GM21360 (cell line): ENCODE data around the gene PTPRD.

ENCODE experiments used
- ATAC-seq: cut with Tn5 transposase; IDR thresholded peaks from one replicate; pipeline ENCODE4 v1.9.1; 2021; ENCODE audit warnings: mild to moderate bottlenecking, moderate library complexity; ENCODE audit not compliant: unreplicated experiment

PTPRD gene

DNA sequence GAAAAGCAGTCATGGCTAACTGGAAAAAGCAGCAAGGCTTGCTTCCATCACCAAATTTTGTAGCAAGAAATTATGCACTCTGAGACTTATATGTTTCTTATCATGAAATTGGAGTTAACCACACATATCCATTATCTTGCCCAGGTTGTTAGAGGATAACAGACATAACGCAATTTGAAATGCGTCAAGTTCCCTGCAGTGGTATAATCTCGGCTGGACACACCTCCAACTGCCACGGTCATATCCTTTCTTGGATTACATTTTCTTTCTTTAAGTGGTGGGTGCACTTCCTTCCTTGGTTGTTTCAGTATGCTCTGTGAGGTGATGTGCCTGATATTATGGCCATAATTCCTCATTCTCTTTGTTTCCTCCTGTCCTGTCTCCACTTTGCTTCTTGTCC lies 2118.2 kb downstream of the PTPRD start:
- no peak for ATAC-seq

DNA sequence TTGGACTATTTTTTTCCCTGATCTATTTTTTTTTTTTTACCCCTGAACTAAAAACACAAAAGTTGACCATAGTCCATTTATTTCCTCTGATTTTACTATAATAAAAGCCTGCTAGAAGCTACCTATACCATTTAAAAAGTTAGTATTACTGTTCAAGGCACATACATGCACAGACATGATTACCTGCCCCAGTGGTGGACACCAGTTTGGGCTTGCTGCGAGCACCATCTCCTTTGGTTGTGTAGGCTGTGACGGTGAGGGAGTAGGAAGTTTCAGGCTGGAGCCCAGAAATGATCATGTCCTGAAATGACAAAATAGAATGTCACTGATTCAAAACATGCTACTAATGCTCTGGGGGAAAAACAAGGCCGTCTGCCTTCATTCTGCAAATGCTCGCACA lies 2120.1 kb downstream of the PTPRD start:
- ATAC-seq = no peak

DNA sequence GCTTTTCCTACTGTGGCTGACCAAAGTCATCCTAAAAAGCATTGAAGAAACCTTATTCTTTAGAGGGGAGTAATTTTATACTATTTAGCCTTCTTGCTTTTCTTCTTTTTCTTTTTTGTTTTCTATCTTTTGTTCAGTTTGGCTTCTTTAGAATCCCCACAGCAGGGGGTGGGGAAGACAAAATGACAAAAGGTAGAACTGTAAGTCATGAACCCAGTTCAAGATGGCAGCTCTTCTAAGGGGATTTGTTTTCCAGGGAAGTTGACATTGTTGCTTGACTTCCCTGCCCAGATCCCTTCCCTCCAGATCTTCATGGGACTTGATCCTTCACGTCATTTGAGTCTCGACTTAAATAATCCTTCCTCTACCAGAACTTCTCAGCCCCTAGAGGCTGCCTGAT lies 2120.8 kb downstream of the PTPRD start:
- no peak for ATAC-seq

DNA sequence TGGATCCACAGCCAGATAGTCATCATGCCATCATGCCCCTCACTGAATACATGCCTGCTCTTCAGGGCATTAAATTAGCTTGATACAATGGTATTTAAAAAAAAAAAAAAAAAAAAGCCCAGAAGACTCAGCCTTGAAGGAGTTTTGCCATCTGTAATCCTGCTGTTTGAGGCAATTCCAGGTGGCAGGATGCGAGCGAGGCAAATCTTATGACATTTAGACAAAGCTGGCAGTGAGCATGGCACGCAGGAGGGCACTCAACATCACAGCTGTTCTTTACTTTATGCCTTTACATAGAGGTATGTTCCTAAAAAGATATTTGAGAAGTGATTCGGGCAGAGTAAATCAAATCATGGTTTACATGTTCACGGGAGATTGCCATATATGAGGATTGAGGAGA lies 2121.2 kb downstream of the PTPRD start:
- ATAC-seq = no peak

DNA sequence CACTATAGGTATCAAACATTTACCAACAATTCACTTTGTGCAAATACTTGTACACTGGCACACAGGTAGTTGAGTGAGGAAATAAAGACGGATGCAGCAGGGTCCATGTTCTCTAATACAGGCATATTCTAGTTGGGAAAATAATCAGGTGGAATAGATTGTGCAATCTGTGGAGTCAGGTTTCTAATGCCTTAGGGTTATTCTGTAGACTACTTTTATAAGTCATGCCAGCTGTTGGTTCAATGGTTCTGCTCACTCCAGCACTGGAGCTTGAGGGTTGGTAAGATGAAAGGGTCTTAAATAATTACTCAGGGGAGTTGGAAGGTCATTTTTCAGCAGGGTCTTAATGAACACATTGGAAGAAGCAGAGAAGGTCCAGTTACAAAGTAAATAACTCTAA lies 2123.0 kb downstream of the PTPRD start:
- ATAC-seq = no peak

DNA sequence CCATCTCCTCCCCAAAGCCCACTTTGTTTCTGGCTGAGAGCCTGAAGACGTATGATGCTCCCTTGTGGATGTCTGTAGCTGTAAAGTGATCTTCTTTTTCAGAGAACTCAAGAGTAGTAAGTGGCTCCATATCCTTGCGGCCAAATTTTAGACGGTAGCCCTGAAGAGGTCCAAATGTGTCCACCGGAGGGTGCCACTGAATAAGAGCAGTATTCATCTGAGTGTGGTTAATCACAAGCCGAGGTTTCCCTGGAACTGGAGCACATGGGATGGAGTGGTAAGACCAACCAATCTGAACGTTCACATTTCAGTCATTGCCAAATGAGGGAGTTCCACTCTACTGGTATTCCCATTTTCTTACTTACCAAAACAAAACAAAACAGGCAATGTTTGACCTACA lies 2126.7 kb downstream of the PTPRD start:
- ATAC-seq = no peak

DNA sequence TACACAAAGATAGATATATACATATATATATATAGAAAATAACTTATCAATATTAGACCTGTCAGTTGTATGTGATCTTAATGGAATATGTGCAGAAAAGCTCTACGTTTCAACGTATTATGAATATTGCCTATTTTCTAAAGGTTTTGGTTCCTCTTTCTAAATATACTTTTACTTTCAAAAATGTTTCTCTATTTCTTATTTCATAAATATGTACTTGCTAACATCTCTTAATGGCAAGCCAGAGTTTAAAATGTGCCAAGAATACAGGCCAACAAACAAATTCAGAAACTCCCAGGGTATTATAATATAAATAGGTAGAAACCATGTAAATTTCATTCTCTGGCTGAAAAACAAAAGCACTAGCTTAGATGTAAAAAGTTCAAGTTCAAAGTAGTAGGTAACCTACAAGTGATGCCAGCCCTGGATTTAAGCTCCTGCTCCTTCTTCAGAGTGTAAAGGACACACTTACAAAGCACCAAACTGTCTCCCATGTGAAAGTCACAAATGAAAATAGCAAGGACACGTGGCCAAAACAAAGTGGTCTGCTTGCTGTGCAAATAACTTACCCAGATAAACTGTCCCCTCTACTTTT lies 2128.1 kb downstream of the PTPRD start:
- ATAC-seq = no peak

DNA sequence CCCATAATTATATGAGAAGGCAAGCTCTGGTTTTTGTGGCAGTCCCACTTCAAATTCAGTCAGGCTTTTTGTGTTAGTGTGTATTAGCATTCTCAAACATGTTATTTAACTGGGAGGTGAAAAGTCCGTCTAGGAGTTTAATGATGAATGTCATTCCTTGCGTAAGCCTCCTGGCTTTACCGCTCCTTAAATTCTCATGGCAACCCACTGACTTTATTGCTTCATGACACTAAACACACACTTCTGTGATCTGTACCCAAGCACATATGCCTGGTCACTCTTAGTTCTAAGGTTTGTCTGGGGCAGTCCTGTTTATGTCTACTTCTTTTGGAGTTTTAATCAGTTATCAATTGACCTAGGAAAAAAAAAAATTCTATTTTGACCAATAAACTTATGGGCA lies 2135.4 kb downstream of the PTPRD start:
- ATAC-seq = no peak

DNA sequence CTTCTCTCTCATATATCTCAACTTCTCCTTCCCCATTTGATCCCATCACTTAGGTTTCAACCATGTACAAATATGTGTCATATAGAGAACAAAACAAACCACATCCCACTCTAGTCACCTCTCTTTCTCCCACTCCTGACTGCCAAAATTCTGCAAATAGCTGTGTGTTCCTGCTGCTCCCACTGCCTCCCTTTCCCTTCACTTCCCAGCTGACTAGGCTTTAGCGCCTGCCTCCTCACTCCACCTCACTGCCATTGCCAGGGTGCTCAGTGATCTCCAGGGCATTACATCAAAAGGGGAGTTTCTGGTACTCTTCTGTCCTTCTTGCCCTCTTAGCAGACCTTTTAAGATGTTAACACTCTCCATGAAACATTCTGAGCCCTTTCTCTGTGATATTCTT lies 2137.9 kb downstream of the PTPRD start:
- no peak for ATAC-seq

DNA sequence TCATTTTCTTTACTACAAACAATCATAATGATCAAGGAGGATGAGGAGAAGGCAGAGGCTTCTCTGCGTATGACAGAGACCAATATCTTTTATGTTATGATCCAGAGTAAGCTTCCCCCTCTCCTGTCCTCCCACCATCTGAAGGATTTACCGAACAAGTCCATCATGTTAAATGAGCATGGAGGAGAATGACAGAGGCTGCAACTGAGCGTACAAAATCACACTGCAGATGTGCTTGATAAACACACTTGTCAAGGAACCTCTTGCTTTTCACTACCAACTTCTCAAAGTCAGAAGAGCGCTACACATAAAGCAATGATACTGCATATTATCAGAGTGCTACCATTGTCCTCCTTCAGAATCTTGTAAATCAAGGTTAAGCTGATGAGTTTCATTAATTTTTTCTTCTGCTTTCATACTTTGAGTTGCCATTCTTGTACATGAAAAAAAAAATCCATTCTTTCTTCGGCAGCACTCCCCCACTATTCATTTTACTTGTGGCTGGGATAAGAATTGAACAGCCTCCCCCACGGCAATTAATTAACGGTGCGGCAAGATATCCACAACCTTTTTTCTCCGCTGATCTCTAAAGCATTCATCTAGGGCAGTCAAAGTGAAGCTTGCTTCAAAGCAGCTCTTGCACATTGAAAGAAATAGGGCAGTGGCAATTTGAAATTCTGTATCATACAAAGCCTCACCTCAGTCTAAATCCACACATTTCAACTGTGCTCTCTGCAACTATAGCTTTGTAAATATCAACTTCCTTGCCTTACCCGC lies 2139.4 kb downstream of the PTPRD start:
- no peak for ATAC-seq

DNA sequence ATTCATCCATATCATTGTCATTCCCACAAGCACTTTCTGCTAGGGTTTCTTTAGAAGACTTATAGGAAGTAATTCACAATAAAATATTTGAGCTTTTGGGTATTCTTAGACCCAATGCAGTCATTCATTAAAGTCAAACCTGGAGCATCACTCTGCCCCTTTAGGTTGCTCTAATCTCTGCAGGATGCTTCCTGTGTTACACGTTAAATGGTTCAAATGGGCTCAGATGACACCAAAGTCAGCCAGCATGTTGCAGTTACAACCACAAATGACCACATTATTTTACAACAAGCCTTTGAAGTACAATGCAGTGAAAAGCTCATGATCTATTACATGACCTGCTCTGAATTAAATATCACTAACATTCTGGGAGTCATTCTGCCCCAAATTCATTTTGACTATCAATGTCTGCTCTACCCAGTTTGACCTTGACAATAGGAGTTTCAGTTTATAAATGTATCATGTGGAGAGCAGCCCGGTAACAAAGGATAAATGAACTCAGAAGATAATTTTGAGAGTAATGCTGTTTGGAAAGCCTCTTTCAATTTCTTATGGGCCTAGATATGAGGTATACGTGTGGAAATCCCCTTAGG lies 2144.7 kb downstream of the PTPRD start:
- ATAC-seq = no peak

DNA sequence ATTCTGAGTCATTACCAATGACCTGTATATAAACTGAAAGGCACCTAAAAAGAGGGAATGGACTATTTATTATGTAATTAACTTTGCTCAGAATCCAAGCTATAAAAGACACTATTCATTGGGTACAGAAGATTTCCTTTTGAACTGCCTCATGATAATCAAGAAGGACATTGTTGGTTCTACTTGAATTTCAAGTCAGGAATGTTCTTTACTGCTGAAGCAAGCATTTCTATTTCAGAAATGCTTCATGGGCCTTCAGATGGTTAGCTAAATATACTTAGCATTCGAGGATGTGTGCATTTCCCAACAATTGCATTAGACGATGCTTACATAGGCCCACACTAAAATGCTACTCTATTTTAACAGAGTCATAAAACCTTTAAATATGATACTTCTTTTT lies 2155.0 kb downstream of the PTPRD start:
- ATAC-seq = no peak

DNA sequence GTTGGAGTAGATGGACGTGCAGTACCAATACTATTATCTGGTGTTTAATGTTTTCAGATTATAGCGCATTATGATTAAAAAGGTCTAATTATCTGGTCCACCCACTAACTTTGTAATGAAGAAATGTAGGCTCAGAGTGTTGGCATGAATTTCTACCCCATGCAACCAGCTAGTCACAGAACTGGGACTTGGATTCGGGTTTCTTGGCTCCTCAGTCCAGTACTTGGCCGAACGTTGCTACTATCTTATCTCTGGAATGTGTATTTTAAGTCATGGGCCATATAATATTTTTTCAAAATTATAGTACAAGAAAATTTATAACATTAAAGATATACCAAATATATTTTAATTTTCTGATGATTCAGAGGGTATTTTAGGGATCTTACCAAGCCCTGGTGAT lies 2155.7 kb downstream of the PTPRD start:
- ATAC-seq = no peak

DNA sequence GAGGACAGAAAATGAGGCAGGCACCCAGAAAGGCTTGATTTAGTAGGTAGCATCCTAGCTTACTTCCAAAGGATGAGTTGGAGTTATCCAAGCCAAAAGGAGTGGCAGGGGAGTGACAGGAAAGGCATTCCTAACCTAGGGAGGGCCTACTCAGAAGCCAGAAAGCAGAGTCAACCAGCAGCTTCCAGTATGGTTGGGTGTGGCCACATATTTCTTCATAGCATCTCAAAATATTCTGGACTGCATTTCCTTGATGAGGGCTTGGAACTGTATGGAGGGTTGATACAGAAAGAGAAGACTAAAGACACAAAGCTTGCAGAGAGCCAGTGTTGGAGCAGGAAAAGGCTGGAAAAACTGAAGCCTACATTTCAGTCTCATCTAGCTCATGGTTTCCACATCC lies 2156.5 kb downstream of the PTPRD start:
- ATAC-seq = no peak

DNA sequence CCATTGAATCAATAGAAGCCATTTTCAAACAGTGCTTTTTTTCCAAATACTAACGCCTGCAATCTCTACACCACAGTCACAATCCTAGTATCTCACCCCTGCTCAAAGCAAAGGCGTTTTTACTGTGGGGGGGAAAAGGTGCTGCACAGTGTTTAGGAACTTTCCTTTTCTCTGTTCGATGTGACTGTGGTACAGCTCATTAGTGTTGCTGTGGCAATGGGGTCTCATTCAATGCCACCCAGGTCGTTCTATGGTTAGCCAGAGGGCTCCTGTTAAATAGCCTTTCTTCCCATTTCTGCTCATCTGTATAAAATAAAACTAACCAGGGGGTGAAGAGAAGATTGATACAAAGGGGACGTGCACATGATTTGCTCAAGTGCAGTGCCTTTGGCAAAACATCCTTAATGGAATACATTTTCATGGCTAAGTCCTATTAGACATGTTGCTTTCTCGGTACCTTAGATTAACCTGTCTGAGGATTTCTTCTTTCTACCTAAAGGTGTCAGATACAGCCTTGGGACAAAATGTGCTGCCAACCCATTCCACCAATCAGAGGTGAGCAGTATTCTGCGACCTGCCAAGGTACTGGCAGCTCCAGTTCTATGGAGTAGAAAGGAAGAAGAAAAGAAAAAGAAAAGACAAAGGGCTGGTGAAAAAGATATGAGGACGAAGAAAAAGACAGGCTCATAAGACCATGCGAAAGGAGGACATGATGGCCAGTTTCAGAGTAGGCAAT lies 2161.8 kb downstream of the PTPRD start:
- no peak for ATAC-seq

DNA sequence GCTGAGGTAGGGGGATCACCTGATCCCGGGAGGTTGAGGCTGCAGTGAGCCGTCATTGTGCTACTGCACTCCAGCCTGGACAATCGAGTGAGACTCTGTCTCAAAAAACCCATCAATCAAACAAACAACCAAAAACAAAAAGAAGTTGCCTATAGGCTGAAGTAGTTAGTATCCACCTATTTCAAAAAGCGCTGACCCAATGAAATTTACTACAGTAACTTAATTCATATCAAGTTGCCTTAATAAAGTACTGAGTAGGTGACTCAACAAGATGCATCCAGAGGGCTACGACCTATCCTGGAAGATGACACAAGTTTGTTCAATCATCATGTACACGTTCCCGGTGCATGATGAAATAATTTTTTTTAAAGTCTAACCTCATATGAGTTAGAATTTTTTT lies 2164.6 kb downstream of the PTPRD start:
- ATAC-seq = no peak

DNA sequence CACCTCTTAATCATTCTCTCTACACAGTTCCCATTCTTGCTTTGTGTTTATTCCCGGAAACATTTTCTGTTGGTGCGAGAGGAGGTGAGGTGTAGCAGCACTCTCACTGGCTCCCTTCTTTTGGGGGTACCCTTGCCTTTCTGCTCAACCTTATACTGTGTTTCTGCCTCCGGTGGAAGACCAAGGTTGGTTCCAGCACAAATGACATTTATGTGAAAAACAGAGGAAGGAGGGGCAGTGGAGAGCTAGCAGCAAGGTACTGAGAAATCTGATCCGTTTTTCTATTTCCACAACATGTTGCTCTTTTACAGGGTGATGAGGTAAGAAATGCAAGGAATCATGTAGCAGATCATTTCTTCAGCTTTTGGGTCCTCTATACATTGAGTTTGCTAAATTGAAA lies 2165.2 kb downstream of the PTPRD start:
- ATAC-seq = no peak

DNA sequence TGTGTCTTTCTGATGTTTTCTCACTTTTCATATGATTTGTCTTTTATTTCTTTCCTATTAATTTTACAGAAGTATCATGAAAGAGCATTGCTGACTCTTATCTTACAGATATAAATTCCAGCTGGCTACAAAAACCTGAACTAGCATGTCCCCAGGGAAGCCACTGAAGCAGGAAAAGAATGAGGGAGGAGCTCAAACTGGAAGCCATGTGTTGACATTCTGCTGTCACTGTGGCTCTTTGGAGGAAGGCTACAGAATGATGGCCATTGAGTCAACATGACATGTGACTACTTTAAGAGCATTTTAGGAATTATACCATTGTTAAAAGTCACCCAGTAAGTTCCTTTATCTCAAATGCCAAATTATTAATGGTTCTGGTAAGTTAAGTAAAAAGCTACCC lies 2174.9 kb downstream of the PTPRD start:
- ATAC-seq = no peak

DNA sequence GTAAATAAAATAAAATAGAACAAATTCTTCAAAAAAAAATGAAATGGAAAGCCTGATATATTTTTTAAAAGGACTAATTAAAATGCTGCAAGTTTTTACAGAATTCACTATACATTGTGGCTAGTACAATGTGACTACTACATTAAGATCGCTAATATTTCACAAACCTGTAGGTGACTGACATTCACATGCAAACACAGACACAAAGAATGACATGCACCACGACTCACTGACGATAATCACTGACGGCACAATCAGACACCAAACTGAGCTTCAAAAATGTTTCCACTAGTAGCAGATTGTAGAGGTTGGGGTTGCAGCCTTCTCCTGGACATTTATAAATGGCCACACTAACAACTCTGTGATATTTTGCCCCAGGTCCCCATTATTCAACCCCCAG lies 2175.5 kb downstream of the PTPRD start:
- no peak for ATAC-seq

DNA sequence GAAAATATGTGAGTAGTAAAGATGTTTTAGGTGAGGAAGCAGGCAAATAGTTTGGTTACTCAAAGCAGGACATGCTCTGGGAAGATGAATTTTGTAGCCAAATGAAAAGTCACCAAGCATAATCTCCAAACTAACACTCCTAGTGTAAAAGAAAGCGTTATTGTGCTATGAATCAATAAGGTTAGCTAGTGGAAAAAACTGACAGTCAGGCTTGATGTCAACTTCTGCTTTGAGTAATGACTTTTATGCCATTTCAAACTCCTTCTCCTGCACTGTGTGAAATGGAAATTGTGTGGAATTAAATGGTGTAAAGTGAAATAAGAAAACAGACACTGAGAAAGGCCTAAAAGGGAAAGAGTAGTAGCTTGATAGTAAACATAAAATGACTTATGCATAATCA lies 2176.0 kb downstream of the PTPRD start:
- ATAC-seq = no peak

DNA sequence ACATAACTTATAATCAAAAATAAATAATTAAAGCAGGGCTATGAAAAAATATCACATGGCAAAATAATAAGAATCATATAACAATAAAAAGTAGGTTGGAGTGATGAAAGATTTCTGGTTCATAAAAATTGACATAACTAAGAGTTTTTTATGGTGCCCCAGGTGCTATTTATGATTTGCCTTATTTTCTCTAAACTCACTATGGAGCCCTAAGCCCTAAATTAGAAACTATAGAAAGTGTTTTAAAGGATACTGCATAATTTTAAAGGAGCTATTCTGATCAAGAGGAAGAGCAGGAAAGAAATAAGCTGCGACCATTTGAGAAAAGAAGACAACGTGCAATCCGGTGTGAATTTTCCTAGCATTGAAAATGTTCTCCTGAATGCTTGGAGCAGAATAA lies 2178.2 kb downstream of the PTPRD start:
- ATAC-seq = no peak

DNA sequence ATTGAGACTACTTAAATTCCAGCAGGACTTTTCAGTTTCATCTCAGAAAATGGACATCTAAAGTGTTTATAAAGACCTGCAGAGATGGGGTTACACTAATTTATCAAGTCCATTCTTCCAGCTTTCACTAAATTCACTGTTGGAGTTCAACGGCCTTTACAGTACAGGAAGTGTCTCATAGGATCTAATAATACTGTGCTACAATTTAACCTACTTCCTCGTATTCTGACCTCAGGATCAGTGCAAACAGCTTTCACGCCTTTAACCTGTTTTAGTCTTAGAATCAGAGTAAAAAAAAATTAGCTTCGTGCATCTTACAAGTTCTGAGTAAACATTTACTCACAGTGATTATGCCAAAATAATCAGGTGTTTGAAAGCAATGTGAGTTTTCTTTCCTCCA lies 2180.6 kb downstream of the PTPRD start:
- no peak for ATAC-seq
